H1 (cell line): ENCODE results near the gene DIO3. TPM values are rescaled to one million over a fixed set of nuclear protein-coding genes. Genes with fewer than 3 reads are reported as not detected.

Experiments used
- CTCF ChIA-PET: fragments of 300-600 bp; sonication (Branson Sonifier 250); formaldehyde crosslinking; loops from one replicate; lab custom pipeline; 2021; ENCODE audit not compliant: partially characterized antibody; lab: Charles Lee
- POLR2A ChIA-PET: fragments of 300-600 bp; sonication (Branson Sonifier 250); formaldehyde crosslinking; loops from one replicate; lab custom pipeline; 2021; ENCODE audit warnings: inconsistent platforms; ENCODE audit not compliant: partially characterized antibody; lab: Charles Lee
- DNase-seq, 2 experiments: peaks; one replicate each; pipeline versions ENCODE4 v3.0.0 to v3.0.0-alpha.2; 2010 to 2022; ENCODE audit warnings: low spot score in 2 of 2, low read depth in 1 of 2, mixed read lengths in 1 of 2
- FAIRE-seq: peaks from 2 replicates; lab custom pipeline; 2011; peaks lifted over from hg19 to GRCh38; lab: Jason Lieb, UNC
- H2AFZ ChIP-seq: 2 replicates; pipeline ENCODE4 v1.8.1; 2012; ENCODE audit warnings: low read length, inconsistent platforms
- H2AK5ac ChIP-seq: 2 replicates; pipeline ENCODE4 v1.6.1; 2013; ENCODE audit warnings: low read depth, low read length
- H2BK120ac ChIP-seq: replicated peaks from 2 replicates; pipeline ENCODE3; 2013; ENCODE audit warnings: low read depth, low read length, inconsistent platforms
- H2BK12ac ChIP-seq: 2 replicates; pipeline ENCODE4 v1.6.1; 2013; ENCODE audit warnings: low read depth, low read length
- H2BK15ac ChIP-seq: 2 replicates; pipeline ENCODE4 v1.6.1; 2013; ENCODE audit warnings: low read length
- H2BK20ac ChIP-seq: 2 replicates; pipeline ENCODE4 v1.6.1; 2013; ENCODE audit warnings: low read length
- H2BK5ac ChIP-seq: 2 replicates; pipeline ENCODE4 v1.6.1; 2013; ENCODE audit warnings: low read depth, low read length
- H3K14ac ChIP-seq: 2 replicates; pipeline ENCODE4 v1.6.1; 2013; ENCODE audit warnings: inconsistent platforms; ENCODE audit not compliant: insufficient read length
- H3K18ac ChIP-seq: 2 replicates; pipeline ENCODE4 v1.6.1; 2013; ENCODE audit warnings: low read length; ENCODE audit errors: extremely low read depth
- H3K23ac ChIP-seq: 2 replicates; pipeline ENCODE4 v1.6.1; 2013; ENCODE audit warnings: inconsistent platforms; ENCODE audit not compliant: insufficient read length
- H3K23me2 ChIP-seq: 2 replicates; pipeline ENCODE4 v1.6.1; 2013; ENCODE audit warnings: low read depth, low read length
- H3K27ac ChIP-seq: 2 replicates; pipeline ENCODE4 v1.6.1; 2011; ENCODE audit warnings: low read depth, low read length, inconsistent platforms
- H3K27me3 ChIP-seq, 4 experiments: replicated peaks in 1 of 4; 1 replicate in 1 of 4; 2 replicates in 3 of 4; pipeline versions ENCODE4 v1.6.1 to v1.8.1; 2011 to 2013; ENCODE audit warnings: low read length in 3 of 4, mild to moderate bottlenecking in 3 of 4, inconsistent platforms in 2 of 4, mixed read lengths in 2 of 4, moderate library complexity in 1 of 4; ENCODE audit not compliant: control insufficient read depth in 3 of 4, insufficient read depth in 3 of 4; ENCODE audit errors: extremely low read depth in 1 of 4
- H3K36me3 ChIP-seq, 4 experiments: 2 replicates each; pipeline versions ENCODE4 v1.6.1 to v1.8.1; 2011 to 2013; ENCODE audit warnings: mild to moderate bottlenecking in 4 of 4, low read length in 3 of 4, moderate library complexity in 2 of 4, control low read depth in 1 of 4, inconsistent platforms in 1 of 4; ENCODE audit not compliant: insufficient read depth in 4 of 4, control insufficient read depth in 2 of 4
- H3K4ac ChIP-seq: replicated peaks from 2 replicates; pipeline ENCODE3; 2013; ENCODE audit warnings: low read length, low read depth, mixed read lengths, inconsistent platforms; ENCODE audit not compliant: insufficient read length
- H3K4me1 ChIP-seq, 4 experiments: replicated peaks in 1 of 4; 1 replicate in 1 of 4; 2 replicates in 3 of 4; pipeline versions ENCODE4 v1.6.1 to v1.8.1; 2011 to 2013; ENCODE audit warnings: low read length in 3 of 4, inconsistent platforms in 2 of 4, mixed read lengths in 1 of 4; ENCODE audit not compliant: insufficient read depth in 4 of 4, control insufficient read depth in 3 of 4
- H3K4me2 ChIP-seq, 2 experiments: 2 replicates each; pipeline versions ENCODE4 v1.6.1 to v1.8.1; 2011 to 2013; ENCODE audit warnings: low read depth in 2 of 2, low read length in 2 of 2, control low read depth in 1 of 2, inconsistent platforms in 1 of 2, mild to moderate bottlenecking in 1 of 2; ENCODE audit not compliant: insufficient read depth in 1 of 2
- H3K4me3 ChIP-seq, 4 experiments: fragments of 200-600, 300-600 bp in 1 of 4; sonication (generic), shearing (Covaris generic), sonication (Bioruptor Twin) in 1 of 4; 2 replicates each; pipeline versions ENCODE4 v1.5.1 to v1.8.1; 2011 to 2016; ENCODE audit warnings: low read length in 4 of 4, low read depth in 3 of 4, control low read depth in 2 of 4, inconsistent platforms in 2 of 4, mild to moderate bottlenecking in 2 of 4, mixed read lengths in 1 of 4, moderate library complexity in 1 of 4; ENCODE audit not compliant: insufficient read depth in 2 of 4; ENCODE audit errors: extremely low read depth in 1 of 4
- H3K56ac ChIP-seq: replicated peaks from 2 replicates; pipeline ENCODE3; 2013; ENCODE audit warnings: low read depth, mild to moderate bottlenecking, mixed read lengths, low read length, inconsistent platforms; ENCODE audit not compliant: insufficient read length
- H3K79me1 ChIP-seq: 2 replicates; pipeline ENCODE4 v1.6.1; 2013; ENCODE audit warnings: low read depth, low read length, control low read depth
- H3K79me2 ChIP-seq, 2 experiments: 2 replicates each; pipeline versions ENCODE4 v1.6.1 to v1.8.1; 2012 to 2013; ENCODE audit warnings: low read length in 2 of 2, mild to moderate bottlenecking in 2 of 2, inconsistent platforms in 1 of 2; ENCODE audit not compliant: insufficient read depth in 2 of 2, control insufficient read depth in 1 of 2
- H3K9ac ChIP-seq, 4 experiments: replicated peaks in 1 of 4; 1 replicate in 1 of 4; 2 replicates in 3 of 4; pipeline versions ENCODE4 v1.6.1 to v1.8.1; 2011 to 2013; ENCODE audit warnings: low read depth in 3 of 4, low read length in 3 of 4, control low read depth in 2 of 4, mild to moderate bottlenecking in 2 of 4, moderate library complexity in 2 of 4, inconsistent platforms in 1 of 4; ENCODE audit errors: extremely low read depth in 1 of 4
- H3K9me3 ChIP-seq, 2 experiments: 2 replicates each; pipeline versions ENCODE4 v1.6.1 to v1.8.1; 2012 to 2013; ENCODE audit warnings: mild to moderate bottlenecking in 2 of 2, moderate library complexity in 2 of 2, control low read depth in 1 of 2, inconsistent platforms in 1 of 2, low read depth in 1 of 2, low read length in 1 of 2, mixed read lengths in 1 of 2; ENCODE audit not compliant: insufficient read depth in 2 of 2
- H4K20me1 ChIP-seq, 2 experiments: replicated peaks in 1 of 2; 2 replicates each; pipeline versions ENCODE3 to v1.8.1; 2011 to 2013; ENCODE audit warnings: inconsistent platforms in 2 of 2, low read length in 2 of 2, mild to moderate bottlenecking in 1 of 2; ENCODE audit not compliant: insufficient read depth in 2 of 2, control insufficient read depth in 1 of 2
- H4K5ac ChIP-seq: 2 replicates; pipeline ENCODE4 v1.6.1; 2013; ENCODE audit warnings: low read length, low read depth, mixed read lengths, inconsistent platforms; ENCODE audit not compliant: insufficient read length
- H4K8ac ChIP-seq: 2 replicates; pipeline ENCODE4 v1.8.0; 2013; ENCODE audit warnings: mild to moderate bottlenecking, moderate library complexity, low read length, inconsistent platforms; ENCODE audit not compliant: insufficient read depth; ENCODE audit errors: extremely low read depth
- H4K91ac ChIP-seq: replicated peaks from 2 replicates; pipeline ENCODE3; 2013; ENCODE audit warnings: low read length, mixed read lengths, inconsistent platforms; ENCODE audit not compliant: insufficient read length
- ASH2L ChIP-seq: fragments of 200-600, 300-600 bp; sonication (generic); IDR thresholded peaks from one replicate; pipeline ENCODE4 v1.7.1; 2017; ENCODE audit warnings: low read length
- ATF2 ChIP-seq: IDR thresholded peaks from 2 replicates; pipeline ENCODE4 v1.6.1; 2012; ENCODE audit warnings: low read length, inconsistent platforms
- CBX8 ChIP-seq: fragments of 300-800, 300-1000 bp; sonication (generic); IDR thresholded peaks from 2 replicates; pipeline ENCODE4 v1.7.1; 2016; ENCODE audit warnings: low read depth, low read length, borderline replicate concordance
- CEBPB ChIP-seq: IDR thresholded peaks from 2 replicates; pipeline ENCODE4 v1.6.1; 2012; ENCODE audit warnings: low read depth, low read length
- CHD2 ChIP-seq: IDR thresholded peaks from 2 replicates; pipeline ENCODE4 v1.6.1; 2012; ENCODE audit warnings: low read length, improper control_type of control experiment
- EGR1 ChIP-seq: IDR thresholded peaks from 2 replicates; pipeline ENCODE4 v1.6.1; 2011; ENCODE audit warnings: low read depth, low read length, borderline replicate concordance
- GTF2F1 ChIP-seq: IDR thresholded peaks from 2 replicates; pipeline ENCODE4 v1.6.1; 2012; ENCODE audit warnings: low read depth, low read length, improper control_type of control experiment, borderline replicate concordance
- SAP30 ChIP-seq: fragments of 300-600 bp; sonication (generic); IDR thresholded peaks from 2 replicates; pipeline ENCODE4 v1.7.1; 2012; ENCODE audit warnings: low read length, moderate library complexity, mild to moderate bottlenecking, inconsistent platforms; ENCODE audit not compliant: insufficient read depth, insufficient replicate concordance
- SIX5 ChIP-seq: IDR thresholded peaks from 2 replicates; pipeline ENCODE4 v1.6.1; 2011; ENCODE audit warnings: mild to moderate bottlenecking, low read depth, low read length
- SP2 ChIP-seq: IDR thresholded peaks from 2 replicates; pipeline ENCODE4 v1.6.1; 2012; ENCODE audit warnings: mild to moderate bottlenecking, low read length, inconsistent platforms
- TBP ChIP-seq: IDR thresholded peaks from 2 replicates; pipeline ENCODE4 v1.6.1; 2011; ENCODE audit warnings: low read depth, low read length, improper control_type of control experiment
- WGBS, 2 experiments: shearing (Covaris generic) in 1 of 2; methylation state at CpG; one replicate each; pipeline versions ENCODE4 v1.1.6 to v1.1.7; 2013 to 2015; ENCODE audit warnings: low lambda C conversion rate in 2 of 2, mixed read lengths in 2 of 2, inconsistent platforms in 1 of 2, low coverage in 1 of 2, missing lambda C conversion rate in 1 of 2; ENCODE audit not compliant: insufficient replicate concordance in 2 of 2, insufficient coverage in 1 of 2, insufficient read length in 1 of 2; ENCODE audit errors: extremely low coverage in 1 of 2, missing lambda C conversion rate in 1 of 2; 5-methylcytosine and 5-hydroxymethylcytosine counted together
- polyA plus RNA-seq, 7 experiments: library from polyadenylated mRNA; depleted of rRNA in 3 of 7; stranded (reverse) in 5 of 7; unstranded in 2 of 7; fragments of >200 nt in 5 of 7; fragments of 200-250 nt in 2 of 7; gene quantifications; 1 replicate in 5 of 7; 2 replicates in 1 of 7; 4 replicates in 1 of 7; pipeline versions ENCODE4 v1.2.1 to v1.2.3, GENCODE V29; 2011 to 2013; ENCODE audit warnings: missing spikeins in 2 of 7, mixed read lengths in 2 of 7
- total RNA-seq: library from RNA; stranded (reverse); fragmentation: NEBNext Ultra II Directional; extraction: Animal tissue kit (Norgen Biotek cat#: 25700); gene quantifications from 2 replicates; pipeline ENCODE4 v1.2.1, GENCODE V29; 2021

Gene DIO3
- total and polyA plus RNA-seq, 2 of the 8 experiments (the other 6 are each of a cell fraction or from before 2014, with no cell fraction given): 0.17 to 0.19 TPM

- Histone ChIP-seq H3K23ac (no peak overlapping the region), H3K4me2 (no peak overlapping the region), H3K79me2 (no peaks in the 10 kb centered on the region), H2BK120ac (no peak overlapping the region), H2AK5ac (no peak overlapping the region), H3K56ac (no peak overlapping the region), H2BK12ac (no peak overlapping the region), H3K27ac (no peak overlapping the region), H3K18ac (no peak overlapping the region), H2BK20ac (no peak overlapping the region), H4K5ac (no peak overlapping the region), H3K4me1 (peaks cover 0 to 5% (median 2%) of the 10 kb centered on the region in 4 experiments; a peak in 2 of 7 replicates), H3K9me3 (peaks cover 2 to 5% of the 10 kb centered on the region in 2 experiments; a peak in 2 of 4 replicates), H2BK15ac (no peak overlapping the region), H3K36me3 (peaks cover 0 to 4% (median 0%) of the 10 kb centered on the region in 4 experiments; a peak in 1 of 8 replicates), H3K4ac (no peak overlapping the region), H3K9ac (no peak overlapping the region), H3K23me2 (peaks cover 12% of the 10 kb centered on the region; the same call in 1 of the 2 replicates), H4K8ac (no peak overlapping the region), H2BK5ac (no peak overlapping the region), H2AFZ (no peak overlapping the region), H3K79me1 (no peaks in the 10 kb centered on the region), H3K4me3 (no peak overlapping the region), H3K27me3 (peaks cover 37 to 48% (median 47%) of the 10 kb centered on the region in 4 experiments), H4K20me1 (peaks cover 4% of the 10 kb centered on the region in 2 experiments), H3K14ac (no peak overlapping the region), H4K91ac (no peak overlapping the region)
- no peak for DNase-seq
- POLR2A ChIA-PET: interaction anchor here (0.9 kb wide), 1 partner anchor 29 kb away, joined by 3 read pairs; no protein-coding TSS in a partner anchor
- CTCF ChIA-PET: interaction anchor here (0.9 to 1.9 kb wide), 3 partner anchors 31 to 104 kb away, joined by 3 to 6 read pairs (median 3); no protein-coding TSS in a partner anchor
- no peak for FAIRE-seq
- 81% methylated on average over 13 of the region's 13 CpGs; no CpG with 5 or more reads in 1 of the 2 experiments for WGBS, 2 experiments
- no peak for TF ChIP-seq CEBPB
- no peak for TF ChIP-seq CHD2
- TF ChIP-seq CBX8: no peak
- TF ChIP-seq EGR1: no peak
- no peak for TF ChIP-seq SAP30
- TF ChIP-seq TBP: no peak
- TF ChIP-seq ATF2: no peak
- TF ChIP-seq GTF2F1: no peak
- no peak for TF ChIP-seq SP2
- no peak for TF ChIP-seq ASH2L
- TF ChIP-seq SIX5: no peak
Observed at GRCh38 chr14:101556566-101557320, 4.6 kb upstream of the DIO3 start.
